ENCODE data around the gene LRP1B. TPM values are rescaled to one million over a fixed set of nuclear protein-coding genes. Genes with fewer than 3 reads are reported as not detected.
A peak's percentile ranks its signal among the peaks of the same experiment; 100 is the strongest.

LRP1B gene
- total RNA-seq, 4 donors from 2014 or later = 3.3 to 11.1 (median 4.6) TPM

DNA sequence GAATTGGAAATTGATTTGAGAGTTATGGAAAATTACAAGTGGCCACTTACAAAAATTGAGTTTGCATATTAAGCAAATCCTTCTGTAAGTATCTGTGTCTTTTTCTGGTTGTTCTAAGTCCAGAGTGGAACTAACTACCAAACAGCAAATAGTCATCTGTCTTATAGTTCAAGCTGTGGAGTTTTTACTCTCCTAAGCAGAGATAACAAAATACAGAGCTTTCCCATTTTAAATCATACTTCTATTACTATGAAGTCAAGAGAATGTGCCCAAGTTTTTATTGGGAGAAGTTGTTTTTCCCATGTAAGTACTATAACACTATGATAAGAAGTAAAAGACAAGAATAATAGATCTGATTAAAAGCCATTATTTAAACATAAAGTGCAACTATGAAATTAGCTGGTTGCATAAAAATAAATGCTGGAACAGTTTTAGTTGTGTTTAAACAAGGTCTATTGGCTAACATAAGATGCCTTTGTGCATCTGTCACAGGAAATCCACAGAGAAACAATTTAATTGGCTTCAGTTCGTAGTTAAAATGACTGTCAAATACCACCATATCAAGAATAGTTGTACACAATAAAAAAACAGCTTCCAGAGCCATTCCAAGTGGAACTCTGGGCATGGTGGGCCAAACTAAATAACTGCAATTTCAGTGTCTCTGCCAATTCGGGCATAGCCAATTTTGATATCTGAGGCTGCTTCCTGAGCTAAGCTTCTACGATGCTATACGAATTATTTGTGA, 1883.2 kb downstream of the LRP1B start:
- Histone ChIP-seq H3K4me3 (peak overlapping the region in 1 of 4 donors; percentile 46), H3K9me3 (no peaks in the 10 kb centered on the region), H3K27me3 (no peaks in the 10 kb centered on the region), H3K4me1 (no peaks in the 10 kb centered on the region), H3K36me3 (no peaks in the 10 kb centered on the region), H3K27ac (peak overlapping the region; percentile 58 to 75 (median 62))
- in situ Hi-C loops (cut with MboI; ENCODE audit: low sequenced_read_pairs in 4 of 4) = no loop called here
- ATAC-seq = peak; percentile 52 to 55
- DNase-seq = no peak
- intact Hi-C loops (cut with DNase I; ENCODE audit: low total_unique reads) = no loop called here
- TF ChIP-seq, protein P1, sequence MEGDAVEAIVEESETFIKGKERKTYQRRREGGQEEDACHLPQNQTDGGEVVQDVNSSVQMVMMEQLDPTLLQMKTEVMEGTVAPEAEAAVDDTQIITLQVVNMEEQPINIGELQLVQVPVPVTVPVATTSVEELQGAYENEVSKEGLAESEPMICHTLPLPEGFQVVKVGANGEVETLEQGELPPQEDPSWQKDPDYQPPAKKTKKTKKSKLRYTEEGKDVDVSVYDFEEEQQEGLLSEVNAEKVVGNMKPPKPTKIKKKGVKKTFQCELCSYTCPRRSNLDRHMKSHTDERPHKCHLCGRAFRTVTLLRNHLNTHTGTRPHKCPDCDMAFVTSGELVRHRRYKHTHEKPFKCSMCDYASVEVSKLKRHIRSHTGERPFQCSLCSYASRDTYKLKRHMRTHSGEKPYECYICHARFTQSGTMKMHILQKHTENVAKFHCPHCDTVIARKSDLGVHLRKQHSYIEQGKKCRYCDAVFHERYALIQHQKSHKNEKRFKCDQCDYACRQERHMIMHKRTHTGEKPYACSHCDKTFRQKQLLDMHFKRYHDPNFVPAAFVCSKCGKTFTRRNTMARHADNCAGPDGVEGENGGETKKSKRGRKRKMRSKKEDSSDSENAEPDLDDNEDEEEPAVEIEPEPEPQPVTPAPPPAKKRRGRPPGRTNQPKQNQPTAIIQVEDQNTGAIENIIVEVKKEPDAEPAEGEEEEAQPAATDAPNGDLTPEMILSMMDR (IDR thresholded peaks at IDR 0.05 in 4 of 5, conservative IDR thresholded peaks at IDR 0.05 in 1 of 5) = no peak
- no peak for TF ChIP-seq POLR2A (IDR thresholded peaks at IDR 0.05)

DNA sequence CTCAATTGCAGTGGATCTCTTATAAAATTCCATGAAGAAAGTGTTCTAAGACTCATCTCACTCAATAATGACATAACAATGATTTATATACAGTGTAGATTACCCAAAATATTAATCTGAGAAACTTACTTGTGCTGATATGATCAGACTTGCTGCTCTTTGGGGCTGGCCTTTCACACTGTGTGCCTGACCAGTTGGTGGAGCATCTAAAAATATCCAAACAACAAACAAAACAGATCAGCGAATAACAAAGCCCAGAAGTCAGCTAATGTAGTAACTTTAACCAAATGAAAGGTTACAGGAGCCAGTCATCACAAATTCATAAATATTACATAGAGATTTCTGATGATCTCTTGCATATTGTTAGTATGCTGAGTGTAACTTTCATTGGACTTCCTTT, 1883.9 kb downstream of the LRP1B start:
- Histone ChIP-seq H3K4me1 (no peaks in the 10 kb centered on the region), H3K27ac (peak overlapping the region; percentile 58 to 75 (median 62)), H3K4me3 (peak overlapping the region; percentile 14 to 46 (median 36)), H3K27me3 (no peaks in the 10 kb centered on the region), H3K36me3 (no peaks in the 10 kb centered on the region), H3K9me3 (no peaks in the 10 kb centered on the region)
- intact Hi-C loops (cut with DNase I; ENCODE audit: low total_unique reads) = no loop called here
- peak; percentile 56 to 84 for ATAC-seq
- in situ Hi-C loops (cut with MboI; ENCODE audit: low sequenced_read_pairs in 4 of 4) = no loop called here
- no peak for TF ChIP-seq POLR2A (IDR thresholded peaks at IDR 0.05)
- TF ChIP-seq, protein P1 (IDR thresholded peaks at IDR 0.05 in 4 of 5, conservative IDR thresholded peaks at IDR 0.05 in 1 of 5) = no peak
- peak in 1 of 2 donors; percentile 12 for DNase-seq

GRCh38 chr2:140246058-140246457, 1884.8 kb downstream of the LRP1B start:
- ATAC-seq (no peak), DNase-seq (no peak)
- no peaks in the 10 kb centered on the region for H3K4me1 ChIP-seq
- TF ChIP-seq, protein P1 (IDR thresholded peaks at IDR 0.05 in 4 of 5, conservative IDR thresholded peaks at IDR 0.05 in 1 of 5) = no peak
- TF ChIP-seq POLR2A (IDR thresholded peaks at IDR 0.05) = no peak
- peak overlapping the region in 2 of 4 donors; percentile 38 to 58 for H3K27ac ChIP-seq
- H3K4me3 ChIP-seq = peak overlapping the region; percentile 1 to 46 (median 27)
- H3K36me3 ChIP-seq = no peaks in the 10 kb centered on the region
- in situ Hi-C loops (cut with MboI; ENCODE audit: low sequenced_read_pairs in 4 of 4) = no loop called here
- no peaks in the 10 kb centered on the region for H3K9me3 ChIP-seq
- intact Hi-C loops (cut with DNase I; ENCODE audit: low total_unique reads) = no loop called here
- H3K27me3 ChIP-seq = no peaks in the 10 kb centered on the region

DNA sequence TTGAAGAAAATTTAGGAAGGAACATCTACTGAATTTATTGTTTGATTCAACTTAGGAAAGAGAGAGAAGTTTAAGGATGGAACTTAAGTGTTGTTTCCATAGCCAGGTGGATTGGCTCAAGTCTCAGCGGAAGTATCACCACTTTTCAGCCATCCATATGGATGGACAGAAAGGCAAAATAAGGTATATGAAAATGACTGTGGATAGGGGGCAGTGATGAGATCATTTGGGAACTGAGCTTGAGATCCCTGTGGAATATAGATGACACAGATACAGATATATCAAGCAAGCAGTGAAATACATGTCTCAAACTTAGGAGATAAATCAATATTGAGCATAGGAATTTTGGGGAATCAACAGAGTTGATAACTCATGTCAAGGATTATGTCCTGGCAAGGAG, 1887.9 kb downstream of the LRP1B start:
- DNase-seq (no peak), ATAC-seq (no peak)
- TF ChIP-seq, protein P1 (IDR thresholded peaks at IDR 0.05 in 4 of 5, conservative IDR thresholded peaks at IDR 0.05 in 1 of 5) = no peak
- no peak for TF ChIP-seq POLR2A (IDR thresholded peaks at IDR 0.05)
- Histone ChIP-seq H3K27ac (no peak overlapping the region), H3K36me3 (no peaks in the 10 kb centered on the region), H3K9me3 (no peaks in the 10 kb centered on the region), H3K27me3 (no peaks in the 10 kb centered on the region), H3K4me1 (no peaks in the 10 kb centered on the region), H3K4me3 (no peak overlapping the region)
- intact Hi-C loops (cut with DNase I; ENCODE audit: low total_unique reads) (no loop called here), in situ Hi-C loops (cut with MboI; ENCODE audit: low sequenced_read_pairs in 4 of 4) (no loop called here)
